ENCODE measurements around the gene TSPAN18.

DNA sequence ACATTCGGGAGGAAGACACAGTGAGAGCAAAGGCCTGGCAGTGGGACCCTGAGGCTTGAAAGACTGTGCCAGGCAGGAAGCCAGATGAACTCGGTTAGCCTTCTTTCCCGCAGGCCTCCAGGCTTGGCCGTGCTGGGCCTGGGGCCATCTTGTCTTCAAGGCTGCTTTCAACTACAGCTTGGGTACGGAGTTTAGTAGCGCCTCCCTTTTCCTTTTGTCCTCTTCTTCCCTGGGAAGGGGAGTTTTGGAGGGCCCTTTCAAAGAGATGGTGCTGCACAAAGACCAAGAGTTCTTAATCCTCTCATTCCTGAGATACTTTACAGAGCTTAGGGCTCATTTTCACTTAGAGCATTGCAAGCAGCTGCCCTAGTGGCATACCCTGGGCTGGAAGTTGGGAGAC, 136.5 kb downstream of the TSPAN18 start:
- TF ChIP-seq, protein P1, sequence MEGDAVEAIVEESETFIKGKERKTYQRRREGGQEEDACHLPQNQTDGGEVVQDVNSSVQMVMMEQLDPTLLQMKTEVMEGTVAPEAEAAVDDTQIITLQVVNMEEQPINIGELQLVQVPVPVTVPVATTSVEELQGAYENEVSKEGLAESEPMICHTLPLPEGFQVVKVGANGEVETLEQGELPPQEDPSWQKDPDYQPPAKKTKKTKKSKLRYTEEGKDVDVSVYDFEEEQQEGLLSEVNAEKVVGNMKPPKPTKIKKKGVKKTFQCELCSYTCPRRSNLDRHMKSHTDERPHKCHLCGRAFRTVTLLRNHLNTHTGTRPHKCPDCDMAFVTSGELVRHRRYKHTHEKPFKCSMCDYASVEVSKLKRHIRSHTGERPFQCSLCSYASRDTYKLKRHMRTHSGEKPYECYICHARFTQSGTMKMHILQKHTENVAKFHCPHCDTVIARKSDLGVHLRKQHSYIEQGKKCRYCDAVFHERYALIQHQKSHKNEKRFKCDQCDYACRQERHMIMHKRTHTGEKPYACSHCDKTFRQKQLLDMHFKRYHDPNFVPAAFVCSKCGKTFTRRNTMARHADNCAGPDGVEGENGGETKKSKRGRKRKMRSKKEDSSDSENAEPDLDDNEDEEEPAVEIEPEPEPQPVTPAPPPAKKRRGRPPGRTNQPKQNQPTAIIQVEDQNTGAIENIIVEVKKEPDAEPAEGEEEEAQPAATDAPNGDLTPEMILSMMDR (IDR thresholded peaks at IDR 0.05), result no peak
- TF ChIP-seq POLR2A (IDR thresholded peaks at IDR 0.05) (no peak), EP300 (IDR thresholded peaks at IDR 0.05) (no peak)

Data from tibial nerve (tissue), 4 donors.